ENCODE measurements around the gene PEX14. TPM values are rescaled to one million over a fixed set of nuclear protein-coding genes. Genes with fewer than 3 reads are reported as not detected.

Gene PEX14
- total RNA-seq, 1 donor from 2014 or later = 17.8 TPM

DNA sequence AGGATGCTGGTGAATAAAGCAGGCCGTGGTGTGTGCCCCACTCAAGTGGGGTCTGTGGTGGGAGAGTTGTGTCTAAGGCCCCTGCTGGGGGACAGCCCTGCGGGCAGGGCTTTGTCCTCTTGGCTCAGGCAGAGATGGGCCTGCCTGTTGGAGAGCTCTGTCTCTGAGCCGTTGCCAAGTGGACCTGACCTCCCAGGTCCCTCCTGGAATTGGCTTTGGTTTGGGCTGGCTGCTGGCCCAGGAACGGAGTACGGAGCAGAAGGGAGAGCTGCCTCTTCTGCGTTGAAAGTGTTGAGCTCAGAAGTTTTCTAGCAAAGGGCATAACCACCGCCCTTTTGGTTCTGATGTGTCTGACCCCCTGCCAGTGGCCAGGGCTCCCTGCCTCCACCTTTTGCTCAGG lies 153.9 kb downstream of the PEX14 start:
- Mint-ChIP-seq H3K36me3 (ENCODE audit: low read depth) (peaks cover 44% of the 10 kb centered on the region), H3K27me3 (no peaks in the 10 kb centered on the region), H3K27ac (no peak overlapping the region), H3K9me3 (no peaks in the 10 kb centered on the region), H3K4me3 (no peak overlapping the region), H3K4me1 (no peaks in the 10 kb centered on the region)
- ChIA-PET POLR2A (interaction anchor here (0.6 kb wide), 2 partner anchors 16 to 1498 kb away, joined by 3 read pairs; no protein-coding TSS in a partner anchor), CTCF (no interaction called here)
- no peak for DNase-seq
- no peak for ATAC-seq (ENCODE audit: low read depth)
- TF ChIP-seq, protein P1, sequence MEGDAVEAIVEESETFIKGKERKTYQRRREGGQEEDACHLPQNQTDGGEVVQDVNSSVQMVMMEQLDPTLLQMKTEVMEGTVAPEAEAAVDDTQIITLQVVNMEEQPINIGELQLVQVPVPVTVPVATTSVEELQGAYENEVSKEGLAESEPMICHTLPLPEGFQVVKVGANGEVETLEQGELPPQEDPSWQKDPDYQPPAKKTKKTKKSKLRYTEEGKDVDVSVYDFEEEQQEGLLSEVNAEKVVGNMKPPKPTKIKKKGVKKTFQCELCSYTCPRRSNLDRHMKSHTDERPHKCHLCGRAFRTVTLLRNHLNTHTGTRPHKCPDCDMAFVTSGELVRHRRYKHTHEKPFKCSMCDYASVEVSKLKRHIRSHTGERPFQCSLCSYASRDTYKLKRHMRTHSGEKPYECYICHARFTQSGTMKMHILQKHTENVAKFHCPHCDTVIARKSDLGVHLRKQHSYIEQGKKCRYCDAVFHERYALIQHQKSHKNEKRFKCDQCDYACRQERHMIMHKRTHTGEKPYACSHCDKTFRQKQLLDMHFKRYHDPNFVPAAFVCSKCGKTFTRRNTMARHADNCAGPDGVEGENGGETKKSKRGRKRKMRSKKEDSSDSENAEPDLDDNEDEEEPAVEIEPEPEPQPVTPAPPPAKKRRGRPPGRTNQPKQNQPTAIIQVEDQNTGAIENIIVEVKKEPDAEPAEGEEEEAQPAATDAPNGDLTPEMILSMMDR (IDR thresholded peaks at IDR 0.05) = no peak
- intact Hi-C loops (cut with micrococcal nuclease) = no loop called here

DNA sequence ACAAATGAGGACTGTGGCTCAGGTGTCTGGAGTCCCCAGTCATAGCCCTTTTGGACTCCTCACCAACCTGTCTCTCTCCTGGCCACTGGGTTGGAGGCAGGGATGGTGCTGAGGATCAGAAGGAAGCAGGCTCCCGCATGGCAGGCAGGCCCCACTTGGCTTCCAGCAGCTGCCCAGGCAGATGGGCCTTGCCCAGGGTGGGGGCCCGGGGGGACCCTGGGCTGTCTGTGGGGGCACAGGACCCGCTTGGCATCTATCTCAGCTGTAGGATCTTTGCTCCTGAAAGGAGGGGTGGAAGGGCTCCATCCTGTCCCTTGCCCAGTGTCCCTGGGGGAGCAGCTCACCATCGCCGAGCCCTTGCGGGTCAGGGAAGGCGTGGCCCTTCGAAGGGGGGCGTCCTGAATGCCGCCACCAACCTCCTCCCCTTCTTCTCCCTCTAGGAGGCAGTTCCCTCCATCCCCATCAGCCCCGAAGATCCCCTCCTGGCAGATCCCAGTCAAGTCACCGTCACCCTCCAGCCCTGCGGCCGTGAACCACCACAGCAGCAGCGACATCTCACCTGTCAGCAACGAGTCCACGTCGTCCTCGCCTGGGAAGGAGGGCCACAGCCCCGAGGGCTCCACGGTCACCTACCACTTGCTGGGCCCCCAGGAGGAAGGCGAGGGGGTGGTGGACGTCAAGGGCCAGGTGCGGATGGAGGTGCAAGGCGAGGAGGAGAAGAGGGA lies 154.5 kb downstream of the PEX14 start:
- ATAC-seq (ENCODE audit: low read depth) = no peak
- no peak overlapping the region for H3K27ac Mint-ChIP-seq
- peaks cover 39% of the 10 kb centered on the region for H3K36me3 Mint-ChIP-seq (ENCODE audit: low read depth)

DNA sequence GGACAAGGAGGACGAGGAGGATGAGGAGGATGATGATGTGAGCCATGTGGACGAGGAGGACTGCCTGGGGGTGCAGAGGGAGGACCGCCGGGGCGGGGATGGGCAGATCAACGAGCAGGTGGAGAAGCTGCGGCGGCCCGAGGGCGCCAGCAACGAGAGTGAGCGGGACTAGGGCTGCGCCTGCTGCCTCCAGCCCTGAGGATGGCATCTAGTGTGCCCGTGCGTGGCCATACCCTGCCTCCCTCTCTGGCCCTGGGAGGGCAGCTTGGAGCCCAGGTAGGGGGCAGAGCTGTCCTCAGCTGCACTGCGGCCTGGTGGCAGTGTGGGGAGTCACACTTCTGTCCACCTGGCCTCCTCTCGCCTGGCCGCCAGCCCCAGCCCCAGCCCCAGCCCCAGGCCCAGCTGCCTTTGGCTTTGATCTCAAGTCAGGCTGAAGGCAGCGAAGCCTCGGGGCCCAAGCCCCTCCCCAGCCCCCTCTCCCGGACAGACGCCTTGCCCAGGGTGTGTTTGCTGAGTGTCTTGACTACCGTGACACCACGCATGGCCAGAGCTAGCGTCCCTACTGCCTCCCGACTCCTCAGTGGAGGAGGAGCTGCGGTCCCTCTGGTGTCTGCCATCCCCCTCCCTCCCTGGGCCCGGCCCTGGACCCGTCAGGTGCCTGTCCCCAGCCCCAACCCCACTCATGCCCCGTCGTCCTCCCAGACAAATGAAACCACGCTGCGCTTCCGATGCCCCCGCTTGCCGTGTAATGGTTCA lies 155.2 kb downstream of the PEX14 start:
- POLR2A ChIA-PET = interaction anchor here (0.6 kb wide), 1 partner anchor 103 kb away, joined by 6 read pairs; no protein-coding TSS in a partner anchor
- Mint-ChIP-seq H3K27ac (no peak overlapping the region), H3K9me3 (no peaks in the 10 kb centered on the region), H3K36me3 (ENCODE audit: low read depth) (peaks cover 34% of the 10 kb centered on the region), H3K4me3 (no peak overlapping the region), H3K4me1 (no peaks in the 10 kb centered on the region), H3K27me3 (no peaks in the 10 kb centered on the region)
- intact Hi-C loops (cut with micrococcal nuclease) = no loop called here
- CTCF ChIA-PET = interaction anchor here (1.3 kb wide), 1 partner anchor 63 kb away, joined by 3 read pairs; no protein-coding TSS in a partner anchor
- no peak for DNase-seq
- ATAC-seq (ENCODE audit: low read depth) = no peak
- TF ChIP-seq, protein P1 (IDR thresholded peaks at IDR 0.05) = no peak

More for the DNA sequence above, 154.5 kb downstream of the PEX14 start:
- no peaks in the 10 kb centered on the region for H3K9me3 Mint-ChIP-seq
- H3K27me3 Mint-ChIP-seq = no peaks in the 10 kb centered on the region
- no peak overlapping the region for H3K4me3 Mint-ChIP-seq
- intact Hi-C loops (cut with micrococcal nuclease) = no loop called here
- CTCF ChIA-PET = no interaction called here
- POLR2A ChIA-PET = interaction anchor here (0.6 kb wide), 2 partner anchors 17 to 1499 kb away, joined by 3 read pairs; no protein-coding TSS in a partner anchor
- DNase-seq = no peak
- TF ChIP-seq, protein P1 (IDR thresholded peaks at IDR 0.05) = no peak
- H3K4me1 Mint-ChIP-seq = no peaks in the 10 kb centered on the region

DNA sequence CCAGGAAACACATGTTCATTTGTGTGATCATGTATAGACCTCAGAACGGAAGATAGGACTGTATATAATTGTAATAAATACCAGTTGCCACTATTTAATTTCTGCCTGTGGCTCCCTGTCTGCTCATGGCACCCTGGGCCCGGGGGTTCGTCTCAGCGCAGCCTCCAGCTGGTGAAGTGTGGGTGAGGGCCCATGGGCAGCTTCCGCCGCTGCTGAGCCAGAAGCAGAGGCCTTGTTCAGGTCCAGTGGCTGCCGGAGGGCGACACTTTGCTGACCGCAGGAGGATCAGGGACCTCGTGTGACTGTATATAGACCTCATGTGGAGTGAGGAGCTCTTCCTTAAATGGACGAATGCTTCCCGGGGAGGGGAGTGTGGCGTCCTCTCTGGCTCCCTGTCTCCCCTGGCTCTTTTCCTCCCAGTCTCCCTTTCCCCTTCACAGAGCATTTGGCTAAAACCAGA lies 155.9 kb downstream of the PEX14 start:
- Mint-ChIP-seq H3K27me3 (no peaks in the 10 kb centered on the region), H3K9me3 (no peaks in the 10 kb centered on the region), H3K36me3 (ENCODE audit: low read depth) (peaks cover 31% of the 10 kb centered on the region), H3K4me1 (no peaks in the 10 kb centered on the region), H3K4me3 (no peak overlapping the region), H3K27ac (no peak overlapping the region)
- CTCF ChIA-PET = interaction anchor here (1.3 kb wide), 1 partner anchor 62 kb away, joined by 3 read pairs; no protein-coding TSS in a partner anchor
- TF ChIP-seq, protein P1 (IDR thresholded peaks at IDR 0.05) = no peak
- intact Hi-C loops (cut with micrococcal nuclease) = no loop called here
- DNase-seq = no peak
- no peak for ATAC-seq (ENCODE audit: low read depth)
- POLR2A ChIA-PET = no interaction called here
